ENCODE data around the gene SLC35B4.

GRCh38 chr7:134315679-134316538 is 821 bp downstream of the SLC35B4 start:
- no peak for TF ChIP-seq CTCF (IDR thresholded peaks at IDR 0.05; ENCODE audit: borderline replicate concordance, extremely low read depth, low read length, poor library complexity, severe bottlenecking)
- no peak for TF ChIP-seq EZH2 (IDR thresholded peaks at IDR 0.05; ENCODE audit: borderline replicate concordance, low read depth, low read length, severe bottlenecking)
